HepG2 (cell line): Measurements from ENCODE around the gene LAMA1. TPM values are rescaled to one million over a fixed set of nuclear protein-coding genes. Genes with fewer than 3 reads are reported as not detected.

ENCODE experiments used
- ATAC-seq: fragments of 200-7000 bp; cut with Tn5 transposase; 3 replicates; pipeline ENCODE4 v1.9.1; 2020; ENCODE audit warnings: mild to moderate bottlenecking, moderate library complexity
- BruUV-seq: library from RNA; stranded (reverse); fragments of 400-500 nt; replicated peaks from 2 replicates; lab custom pipeline; 2021; lab: Mats Ljungman, UMichigan
- CTCF ChIA-PET: fragments of 300-600 bp; formaldehyde crosslinking; extraction: SDS; loops from one replicate; lab custom pipeline; 2021; ENCODE audit warnings: low total read pairs, inconsistent platforms, low intra/inter-chr PET ratio; lab: Yijun Ruan, JAX
- POLR2A ChIA-PET: fragments of 350-600 bp; sonication (Branson Sonifier 250); formaldehyde crosslinking; loops from one replicate; lab custom pipeline; 2020; ENCODE audit warnings: antibody characterized with exemption, inconsistent platforms; lab: Yijun Ruan, JAX
- DNase-seq: peaks from one replicate; pipeline ENCODE4 v3.0.0-alpha.2; 2015; ENCODE audit warnings: low spot score
- FAIRE-seq: peaks from 3 replicates; lab custom pipeline; 2011; peaks lifted over from hg19 to GRCh38; lab: Jason Lieb, UNC
- H2AFZ ChIP-seq: one replicate; pipeline ENCODE4 v1.6.1; 2011; ENCODE audit warnings: low read length, inconsistent platforms
- H3K27ac ChIP-seq: fragments of 300-600 bp; 3 replicates; pipeline ENCODE4 v1.8.0; 2011; ENCODE audit warnings: mixed run types, mild to moderate bottlenecking, mixed read lengths, low read length, inconsistent platforms; ENCODE audit not compliant: insufficient read depth; ENCODE audit errors: extremely low read length
- H3K27me3 ChIP-seq, 2 experiments: fragments of 200-600 bp in 1 of 2; 2 replicates in 1 of 2; 3 replicates in 1 of 2; pipeline versions ENCODE4 v1.6.0 to v1.8.0; 2011; ENCODE audit warnings: low read length in 2 of 2, mild to moderate bottlenecking in 2 of 2, moderate library complexity in 2 of 2, inconsistent platforms in 1 of 2; ENCODE audit not compliant: insufficient read depth in 2 of 2, control insufficient read depth in 1 of 2
- H3K36me3 ChIP-seq, 2 experiments: fragments of 200-600 bp in 1 of 2; replicated peaks in 1 of 2; 2 replicates in 1 of 2; 3 replicates in 1 of 2; pipeline versions ENCODE4 v1.5.1 to v1.8.0; 2011; ENCODE audit warnings: low read length in 2 of 2, inconsistent platforms in 1 of 2; ENCODE audit not compliant: insufficient read depth in 2 of 2, control insufficient read depth in 1 of 2
- H3K4me1 ChIP-seq: 2 replicates; pipeline ENCODE4 v1.5.1; 2012; ENCODE audit warnings: low read length, inconsistent platforms; ENCODE audit not compliant: insufficient read depth
- H3K4me2 ChIP-seq: 2 replicates; pipeline ENCODE4 v1.6.0; 2011; ENCODE audit warnings: low read depth, low read length, inconsistent platforms
- H3K4me3 ChIP-seq, 3 experiments: fragments of 200-600 bp in 1 of 3; sonication (generic), shearing (Covaris generic) in 1 of 3; replicated peaks in 1 of 3; 2 replicates each; pipeline ENCODE4 v1.5.1; 2011 to 2016; ENCODE audit warnings: low read length in 3 of 3, inconsistent platforms in 2 of 3, low read depth in 2 of 3, mild to moderate bottlenecking in 2 of 3, control low read depth in 1 of 3, mixed read lengths in 1 of 3; ENCODE audit not compliant: insufficient read depth in 1 of 3
- H3K79me2 ChIP-seq: one replicate; pipeline ENCODE4 v1.6.1; 2011; ENCODE audit warnings: low read length, inconsistent platforms; ENCODE audit not compliant: insufficient read depth
- H3K9ac ChIP-seq: 2 replicates; pipeline ENCODE4 v1.6.0; 2011; ENCODE audit warnings: mild to moderate bottlenecking, low read depth, low read length, inconsistent platforms; ENCODE audit not compliant: insufficient read depth
- H3K9me3 ChIP-seq: 2 replicates; pipeline ENCODE4 v1.5.1; 2012; ENCODE audit warnings: mild to moderate bottlenecking, low read length
- H4K20me1 ChIP-seq: 2 replicates; pipeline ENCODE4 v1.6.0; 2011; ENCODE audit warnings: inconsistent platforms, mild to moderate bottlenecking, low read length, moderate library complexity; ENCODE audit not compliant: insufficient read depth
- HOXA5 ChIP-seq: sonication (generic); formaldehyde crosslinking; IDR thresholded peaks from 2 replicates; pipeline ENCODE4 v1.4.0; 2020; ENCODE audit warnings: missing genetic modification reagents
- MIER2 ChIP-seq: IDR thresholded peaks from 2 replicates; pipeline ENCODE4 v1.6.1; 2016; ENCODE audit warnings: missing biosample characterization, missing genetic modification reagents
- NCOA5 ChIP-seq: sonication (generic); formaldehyde crosslinking; IDR thresholded peaks from 2 replicates; pipeline ENCODE4 v1.4.0; 2020; ENCODE audit warnings: missing genetic modification reagents
- ZNF644 ChIP-seq: IDR thresholded peaks from 2 replicates; pipeline ENCODE4 v1.6.1; 2016; ENCODE audit warnings: low read depth
- ZNF790 ChIP-seq: sonication (generic); formaldehyde crosslinking; IDR thresholded peaks from 2 replicates; pipeline ENCODE4 v1.8.0; 2022; ENCODE audit warnings: missing genetic modification reagents, mild to moderate bottlenecking, borderline replicate concordance
- WGBS: methylation state at CpG from one replicate; pipeline ENCODE4 v1.1.6; 2017; ENCODE audit warnings: low lambda C conversion rate; 5-methylcytosine and 5-hydroxymethylcytosine counted together
- in situ Hi-C: cut with HindIII; loops from 2 replicates; pipeline ENCODE4 v1.10.0; 2017; ENCODE audit warnings: low pct_unique_long_range_greater_than_20kb; ENCODE audit not compliant: extremely low pct_ligation_motif_present
- intact Hi-C: fragments of 100-400 bp; cut with micrococcal nuclease; formaldehyde crosslinking; loops from one replicate; pipeline ENCODE4 v1.10.0; 2022; ENCODE audit not compliant: unreplicated experiment
- polyA plus RNA-seq, 8 experiments: library from polyadenylated mRNA; depleted of rRNA in 3 of 8; stranded (reverse) in 7 of 8; unstranded in 1 of 8; fragments of >200 nt; fragmentation: Illumina TruSeq in 4 of 8; extraction: Trizol in 4 of 8; gene quantifications; 2 replicates each; pipeline versions ENCODE4 v1.2.1 to v1.2.3, GENCODE V29; 2011 to 2016; ENCODE audit warnings: low read depth in 4 of 8, missing spikeins in 1 of 8, mixed read lengths in 1 of 8; ENCODE audit not compliant: insufficient read depth in 1 of 8
- total RNA-seq, 5 experiments: library from RNA; depleted of rRNA; stranded (reverse); fragments of >200 nt; fragmentation: Illumina TruSeq; extraction: Trizol; gene quantifications; 2 replicates each; pipeline ENCODE4 v1.2.3, GENCODE V29; 2016; ENCODE audit warnings: low read depth in 1 of 5
- TF ChIP-seq, protein P1 (sequence below): fragments of 450-650 bp; IDR thresholded peaks from 2 replicates; pipeline ENCODE4 v1.6.1; 2016
- TF ChIP-seq, protein P2 (sequence below): sonication (generic); formaldehyde crosslinking; IDR thresholded peaks from 2 replicates; pipeline ENCODE4 v1.4.0; 2020; ENCODE audit warnings: mild to moderate bottlenecking, missing genetic modification reagents

The LAMA1 gene
- total and polyA plus RNA-seq, 2 of the 13 experiments (the other 11 are each of a cell fraction or from before 2014, with no cell fraction given), result 0.05 to 0.44 TPM

DNA sequence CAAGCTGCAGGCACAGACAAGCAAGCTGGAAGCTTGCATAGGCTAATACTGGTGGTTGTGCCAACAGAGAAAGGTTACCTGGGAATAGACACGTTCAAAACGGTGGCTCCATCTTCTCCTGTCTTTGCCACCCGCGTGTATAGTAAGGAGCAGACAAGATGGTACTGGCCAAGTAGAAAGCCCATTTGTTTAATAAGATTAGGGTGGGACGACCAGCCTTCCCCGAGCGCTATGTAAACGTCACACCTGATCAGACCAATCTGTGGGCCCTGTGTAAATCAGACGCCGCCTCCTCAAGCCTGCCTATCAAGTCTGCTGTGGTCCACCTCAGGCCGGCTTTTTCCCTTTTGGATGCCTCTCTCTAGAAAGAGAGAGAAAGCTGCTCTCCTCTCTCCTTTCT is 189.2 kb downstream of the LAMA1 start:
- WGBS, result 57% methylated on average over 11 of the region's 11 CpGs
- no peak for DNase-seq

More for the DNA sequence above, 189.2 kb downstream of the LAMA1 start:
- no peaks in the 10 kb centered on the region for H3K79me2 ChIP-seq
- FAIRE-seq, result no peak
- intact Hi-C loops, result no loop called here
- no peak overlapping the region for H3K4me3 ChIP-seq
- peaks cover 35% of the 10 kb centered on the region for H3K4me1 ChIP-seq
- in situ Hi-C loops, result loop anchor here (10.0 kb wide), 2 partner anchors 66 to 246 kb away; no protein-coding TSS in a partner anchor
- H3K27ac ChIP-seq, result no peak overlapping the region
- no peak overlapping the region for H2AFZ ChIP-seq
- CTCF ChIA-PET, result no interaction called here
- no peaks in the 10 kb centered on the region for H3K36me3 ChIP-seq
- TF ChIP-seq, protein P1, sequence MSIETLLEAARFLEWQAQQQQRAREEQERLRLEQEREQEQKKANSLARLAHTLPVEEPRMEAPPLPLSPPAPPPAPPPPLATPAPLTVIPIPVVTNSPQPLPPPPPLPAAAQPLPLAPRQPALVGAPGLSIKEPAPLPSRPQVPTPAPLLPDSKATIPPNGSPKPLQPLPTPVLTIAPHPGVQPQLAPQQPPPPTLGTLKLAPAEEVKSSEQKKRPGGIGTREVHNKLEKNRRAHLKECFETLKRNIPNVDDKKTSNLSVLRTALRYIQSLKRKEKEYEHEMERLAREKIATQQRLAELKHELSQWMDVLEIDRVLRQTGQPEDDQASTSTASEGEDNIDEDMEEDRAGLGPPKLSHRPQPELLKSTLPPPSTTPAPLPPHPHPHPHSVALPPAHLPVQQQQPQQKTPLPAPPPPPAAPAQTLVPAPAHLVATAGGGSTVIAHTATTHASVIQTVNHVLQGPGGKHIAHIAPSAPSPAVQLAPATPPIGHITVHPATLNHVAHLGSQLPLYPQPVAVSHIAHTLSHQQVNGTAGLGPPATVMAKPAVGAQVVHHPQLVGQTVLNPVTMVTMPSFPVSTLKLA, result no peak
- TF ChIP-seq MIER2 (CRISPR knock-in tag) (no peak), HOXA5 (CRISPR knock-in tag) (no peak), ZNF644 (no peak), ZNF790 (CRISPR knock-in tag) (no peak), NCOA5 (CRISPR knock-in tag) (no peak)
- TF ChIP-seq, protein P2, sequence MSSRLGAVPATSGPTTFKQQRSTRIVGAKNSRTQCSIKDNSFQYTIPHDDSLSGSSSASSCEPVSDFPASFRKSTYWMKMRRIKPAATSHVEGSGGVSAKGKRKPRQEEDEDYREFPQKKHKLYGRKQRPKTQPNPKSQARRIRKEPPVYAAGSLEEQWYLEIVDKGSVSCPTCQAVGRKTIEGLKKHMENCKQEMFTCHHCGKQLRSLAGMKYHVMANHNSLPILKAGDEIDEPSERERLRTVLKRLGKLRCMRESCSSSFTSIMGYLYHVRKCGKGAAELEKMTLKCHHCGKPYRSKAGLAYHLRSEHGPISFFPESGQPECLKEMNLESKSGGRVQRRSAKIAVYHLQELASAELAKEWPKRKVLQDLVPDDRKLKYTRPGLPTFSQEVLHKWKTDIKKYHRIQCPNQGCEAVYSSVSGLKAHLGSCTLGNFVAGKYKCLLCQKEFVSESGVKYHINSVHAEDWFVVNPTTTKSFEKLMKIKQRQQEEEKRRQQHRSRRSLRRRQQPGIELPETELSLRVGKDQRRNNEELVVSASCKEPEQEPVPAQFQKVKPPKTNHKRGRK, result no peak
- TF ChIP-seq, all 625 proteins: peak for 0
- H4K20me1 ChIP-seq, result no peaks in the 10 kb centered on the region
- no peak for ATAC-seq
- H3K9me3 ChIP-seq, result no peaks in the 10 kb centered on the region
- POLR2A ChIA-PET, result no interaction called here
- no peak overlapping the region for H3K9ac ChIP-seq
- H3K27me3 ChIP-seq, result no peaks in the 10 kb centered on the region
- BruUV-seq, result no TSS peak
- H3K4me2 ChIP-seq, result no peak overlapping the region
